ENCODE results near the gene DIRAS1.

Gene DIRAS1

DNA sequence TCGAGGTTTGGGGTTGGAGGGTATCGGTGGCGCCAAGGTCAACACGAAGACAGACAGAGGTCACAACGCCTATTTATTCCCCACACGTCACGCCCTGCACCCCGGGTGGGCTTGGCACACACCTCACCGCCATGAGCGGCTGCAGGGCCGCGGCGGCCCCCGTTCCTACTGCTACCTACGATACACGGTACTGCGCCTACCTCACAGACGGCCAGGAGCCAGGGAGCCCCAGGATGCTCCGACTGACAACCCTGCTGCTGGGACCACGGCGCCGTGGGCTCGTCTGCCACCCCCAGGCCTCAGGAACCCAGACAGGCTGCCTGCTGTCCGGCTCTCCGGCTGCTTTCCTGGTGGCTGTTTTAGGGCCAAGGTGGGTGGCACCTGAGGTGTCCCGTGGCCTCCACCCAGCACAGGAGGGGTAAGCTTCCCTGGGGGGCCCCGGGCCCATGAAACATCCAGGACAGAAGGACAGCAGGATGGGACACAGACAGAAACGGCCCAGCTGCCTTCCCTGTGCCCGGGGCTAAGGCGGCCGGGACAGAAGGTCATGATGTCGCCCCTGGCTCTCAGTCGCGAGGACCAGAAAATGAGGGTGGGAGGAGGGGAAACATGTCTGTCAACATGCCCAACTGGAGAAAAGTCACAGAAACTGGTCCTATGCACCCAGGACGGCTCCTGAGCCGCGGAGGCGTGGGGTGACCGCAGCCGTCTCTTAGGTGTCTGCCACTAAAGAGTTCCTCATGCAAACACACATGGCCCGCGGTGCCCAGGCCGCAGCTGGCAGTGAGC lies 33.7 kb upstream of the DIRAS1 start:
- DNase-seq: no peak

DNA sequence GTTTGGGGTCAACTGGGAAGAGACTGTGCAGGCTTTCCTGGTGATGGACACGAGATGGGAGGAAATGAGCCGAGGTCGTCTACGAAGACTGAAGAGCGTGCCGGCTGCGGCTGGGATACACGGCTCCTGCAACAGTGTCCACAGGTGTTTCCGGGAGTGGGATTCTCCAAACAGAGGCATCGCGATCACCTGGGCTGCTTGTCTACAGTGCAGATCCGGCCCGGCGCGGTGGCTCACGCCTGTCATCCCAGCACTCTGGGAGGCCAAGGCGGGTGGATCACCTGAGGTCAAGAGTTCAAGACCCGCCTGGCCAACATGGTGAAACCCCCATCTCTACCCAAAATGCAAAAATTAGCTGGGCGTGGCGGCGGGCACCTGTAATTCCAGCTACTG lies 30.3 kb upstream of the DIRAS1 start:
- no peak for DNase-seq

DNA sequence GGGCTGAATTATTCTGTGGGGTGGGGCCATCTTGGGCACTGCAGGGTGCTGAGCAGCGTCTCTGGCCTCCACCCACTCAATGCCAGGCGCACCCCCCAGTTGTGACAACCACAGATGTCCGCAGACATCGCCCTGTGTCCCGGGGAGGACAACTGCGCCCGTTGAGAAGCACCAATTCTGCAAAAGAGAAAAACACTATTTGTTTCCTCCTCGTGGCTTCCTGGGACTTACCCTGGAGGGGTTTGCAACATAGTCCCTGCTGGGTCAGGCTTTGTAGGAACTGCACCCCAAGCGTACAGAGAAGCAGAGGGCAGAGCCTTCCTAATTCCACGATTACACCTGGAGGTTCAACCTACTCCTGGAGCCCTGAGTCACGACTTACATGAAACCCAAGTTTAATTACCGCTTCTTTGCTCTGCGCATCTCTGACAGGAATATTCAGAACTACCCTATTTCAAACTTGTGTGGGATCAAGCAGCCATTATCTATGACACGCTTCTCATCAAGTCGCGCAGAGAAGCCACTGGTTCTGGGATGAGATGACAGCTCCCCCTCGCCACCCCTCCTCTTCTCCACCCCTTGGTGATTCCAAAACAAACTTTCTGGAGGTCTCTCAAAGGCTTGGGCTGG lies 29.8 kb upstream of the DIRAS1 start:
- no peak for DNase-seq

DNA sequence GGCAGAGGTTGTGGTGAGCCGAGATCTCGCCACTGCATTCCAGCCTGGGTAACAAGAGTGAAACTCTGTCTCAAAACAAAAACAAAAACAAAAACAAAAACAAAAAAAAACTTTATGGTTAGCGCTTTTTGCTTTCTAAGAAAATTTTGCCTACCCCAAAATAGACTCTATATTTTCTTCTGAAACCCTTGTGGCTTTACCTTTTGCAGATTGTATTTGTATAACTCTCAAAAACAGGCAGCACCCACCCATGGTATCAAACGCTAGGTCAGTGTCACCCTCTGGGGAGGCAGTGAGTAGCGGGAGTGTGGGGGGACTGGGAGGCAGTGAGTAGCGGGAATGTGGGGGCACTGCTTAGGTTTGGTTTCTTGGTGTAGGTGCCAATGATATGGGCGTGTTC lies 26.2 kb upstream of the DIRAS1 start:
- no peak for DNase-seq

DNA sequence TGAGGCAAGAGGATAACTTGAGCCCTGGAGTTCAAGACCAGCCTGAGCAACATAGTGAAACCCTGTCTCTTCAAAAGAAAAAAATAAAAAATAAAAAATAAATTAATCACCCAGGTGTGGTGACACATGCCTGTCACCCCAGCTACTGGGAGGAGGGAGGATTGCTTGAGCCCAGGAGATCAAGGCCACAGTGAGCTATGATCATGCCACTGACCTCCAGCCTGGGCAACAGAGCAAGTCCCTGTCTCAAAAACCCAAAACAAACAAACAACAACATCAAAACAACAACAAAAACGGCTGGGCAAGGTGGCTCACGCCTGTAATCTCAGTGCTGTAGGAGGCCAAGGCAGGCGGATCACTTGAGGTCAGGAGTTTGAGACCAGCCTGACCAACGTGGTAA lies 22.9 kb upstream of the DIRAS1 start:
- no peak for DNase-seq

DNA sequence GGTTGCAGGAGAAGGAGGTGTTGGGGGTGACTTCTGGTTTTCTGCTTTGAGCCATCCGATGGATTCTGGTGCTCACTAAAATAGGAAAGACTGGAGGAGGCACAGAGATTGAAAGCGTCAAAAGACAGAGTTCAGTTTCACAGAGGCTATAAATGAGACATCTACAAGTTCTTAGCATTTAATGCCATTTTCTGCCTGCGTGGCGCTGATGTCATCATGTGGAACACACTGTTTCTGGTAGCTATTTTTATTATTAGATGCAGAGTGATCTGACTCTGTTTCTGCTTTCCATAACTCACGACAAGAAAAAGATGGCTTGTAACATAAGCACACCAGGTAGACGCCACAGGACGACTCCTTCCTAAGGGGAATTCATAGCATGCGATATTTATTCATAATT lies 21.9 kb upstream of the DIRAS1 start:
- no peak for DNase-seq

DNA sequence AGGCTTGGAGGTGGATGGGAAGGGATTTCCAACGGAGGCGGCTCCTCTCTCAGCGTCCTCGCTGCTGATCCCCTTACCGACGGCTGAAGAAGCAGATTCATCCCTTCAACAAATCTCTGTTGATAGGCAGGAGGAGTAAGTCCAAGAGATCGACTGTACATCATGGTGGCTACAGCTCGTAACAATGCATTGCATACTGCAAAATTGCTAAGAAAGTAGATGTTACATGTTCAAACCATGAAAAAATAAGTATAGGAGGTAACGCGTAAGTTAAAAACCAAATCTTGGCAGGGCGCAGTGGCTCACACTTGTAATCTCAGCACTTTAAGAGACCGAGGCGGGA lies 19.1 kb upstream of the DIRAS1 start:
- DNase-seq: no peak

DNA sequence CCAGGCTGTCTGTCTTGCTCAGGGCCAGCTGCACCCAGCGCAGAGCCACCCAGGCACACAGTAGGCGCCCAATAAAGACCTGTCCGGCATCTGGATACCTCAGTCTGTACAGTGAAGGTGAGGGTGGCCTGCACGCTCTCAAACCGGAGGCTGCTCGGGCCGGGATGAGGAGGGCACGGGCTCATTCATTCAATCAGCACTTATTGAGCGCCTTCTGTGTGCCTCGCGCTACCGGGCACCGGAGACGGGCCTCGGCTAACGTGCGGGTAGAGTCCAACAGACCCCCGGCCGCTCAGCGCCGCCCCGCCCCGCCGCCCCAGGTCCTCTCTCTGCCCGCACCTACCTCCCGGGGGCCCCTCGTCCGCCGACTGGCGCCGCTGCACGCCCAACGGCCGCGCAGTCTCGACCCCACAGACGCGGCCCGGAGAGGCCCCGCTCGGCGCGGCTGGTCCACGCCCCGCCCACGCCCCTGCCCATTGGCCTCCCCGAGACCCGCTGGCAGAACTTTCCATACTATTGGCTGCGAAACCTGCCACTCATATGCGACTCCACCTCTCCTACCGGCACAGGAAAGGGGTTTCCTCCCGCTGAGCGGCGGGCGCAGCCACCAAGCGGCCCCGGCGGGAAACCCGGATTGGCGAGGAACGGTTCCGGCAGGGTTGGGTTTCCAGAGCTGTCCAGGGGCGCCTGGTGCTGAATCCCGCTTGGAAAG lies 18.6 kb upstream of the DIRAS1 start, which contains the start of gene SLC39A3:
Gene SLC39A3, minus strand, starts transcription at position 416 of the 712 bp plus-strand sequence. CDS start 2,760 bp downstream, outside the sequence.
- peak; percentile 100 for DNase-seq

DNA sequence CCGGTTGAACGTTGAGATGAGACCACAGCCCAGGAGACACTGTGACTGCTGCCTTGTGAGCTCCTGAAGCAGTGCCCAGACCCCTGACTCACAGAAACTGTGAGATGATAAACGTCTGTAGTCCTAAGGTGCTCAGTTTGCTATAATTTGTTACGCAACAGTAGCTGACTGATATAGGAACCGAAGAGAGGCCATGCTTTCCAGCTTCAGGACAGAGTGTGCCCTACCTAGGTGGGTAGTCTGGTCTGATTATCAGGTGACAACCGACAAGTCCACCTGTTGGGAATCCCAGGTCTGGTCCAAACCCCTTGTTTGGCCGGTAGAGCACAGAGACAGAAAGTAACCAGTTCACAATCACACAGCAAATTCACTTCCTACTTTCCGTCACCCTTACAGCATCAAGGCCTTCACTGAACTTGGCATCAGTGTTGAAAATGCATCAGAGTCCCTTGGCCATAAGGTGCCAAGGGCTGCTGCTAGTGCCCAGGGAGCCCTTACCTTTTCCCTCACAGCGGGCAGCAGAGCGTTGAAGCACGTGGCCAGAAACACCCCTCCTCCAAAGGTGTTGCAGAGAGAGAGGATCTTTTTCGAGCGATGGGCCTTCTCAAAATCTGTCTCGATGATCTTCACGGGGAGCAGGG lies 15.5 kb upstream of the DIRAS1 start:
- no peak for DNase-seq

DNA sequence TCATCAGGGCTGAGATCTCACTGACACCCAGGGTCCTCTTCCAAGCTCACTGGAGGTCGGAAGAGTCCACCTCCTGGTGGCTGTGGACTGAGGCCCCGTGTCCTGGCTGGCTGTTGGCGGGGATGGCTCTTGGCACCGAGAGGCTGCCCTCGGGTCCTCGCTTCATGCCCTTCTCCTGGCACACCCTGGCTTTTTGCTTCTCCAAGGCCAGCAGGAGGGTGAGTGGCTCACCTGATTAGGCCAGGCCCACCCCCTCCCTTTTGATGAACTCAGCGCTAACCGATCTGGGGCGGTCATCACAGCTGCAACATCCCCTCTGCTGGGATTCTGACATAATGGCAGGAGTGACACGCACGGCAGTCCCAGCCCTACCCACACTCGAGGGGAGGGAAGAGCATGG lies 14.2 kb upstream of the DIRAS1 start:
- no peak for DNase-seq

DNA sequence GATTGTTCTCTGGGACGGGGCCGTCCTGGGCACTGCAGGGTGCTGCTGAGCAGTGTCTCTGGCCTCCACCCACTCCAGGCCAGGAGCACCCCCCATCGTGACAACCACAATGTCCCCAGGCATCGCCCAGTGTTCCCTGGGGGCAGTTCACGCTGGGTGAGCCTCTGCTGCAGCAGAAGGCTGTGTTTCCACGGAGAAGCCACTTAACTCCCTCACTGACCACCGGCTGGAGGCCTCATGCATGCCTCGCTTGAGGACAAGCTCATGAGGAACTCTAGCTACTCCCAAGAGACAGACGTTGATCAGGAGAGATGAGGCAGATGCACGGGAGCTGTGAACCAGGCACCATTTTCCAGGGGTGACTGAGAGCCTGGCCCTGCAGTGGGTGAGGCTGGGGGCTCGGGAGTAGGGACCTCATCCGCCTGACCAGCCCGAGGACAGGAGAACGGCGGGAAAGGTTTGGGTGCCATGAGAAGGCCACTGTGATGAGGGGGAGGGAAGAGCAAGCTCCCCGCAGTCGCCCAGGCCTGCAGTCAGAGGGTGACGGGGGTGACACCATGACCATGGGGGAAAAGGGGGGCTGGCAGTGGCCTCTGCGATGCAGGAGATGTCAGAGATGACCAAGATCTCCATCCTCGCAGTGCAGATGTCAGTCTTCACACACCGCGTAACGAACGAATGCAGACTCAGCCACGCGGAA lies 13.6 kb upstream of the DIRAS1 start:
- DNase-seq: no peak

DNA sequence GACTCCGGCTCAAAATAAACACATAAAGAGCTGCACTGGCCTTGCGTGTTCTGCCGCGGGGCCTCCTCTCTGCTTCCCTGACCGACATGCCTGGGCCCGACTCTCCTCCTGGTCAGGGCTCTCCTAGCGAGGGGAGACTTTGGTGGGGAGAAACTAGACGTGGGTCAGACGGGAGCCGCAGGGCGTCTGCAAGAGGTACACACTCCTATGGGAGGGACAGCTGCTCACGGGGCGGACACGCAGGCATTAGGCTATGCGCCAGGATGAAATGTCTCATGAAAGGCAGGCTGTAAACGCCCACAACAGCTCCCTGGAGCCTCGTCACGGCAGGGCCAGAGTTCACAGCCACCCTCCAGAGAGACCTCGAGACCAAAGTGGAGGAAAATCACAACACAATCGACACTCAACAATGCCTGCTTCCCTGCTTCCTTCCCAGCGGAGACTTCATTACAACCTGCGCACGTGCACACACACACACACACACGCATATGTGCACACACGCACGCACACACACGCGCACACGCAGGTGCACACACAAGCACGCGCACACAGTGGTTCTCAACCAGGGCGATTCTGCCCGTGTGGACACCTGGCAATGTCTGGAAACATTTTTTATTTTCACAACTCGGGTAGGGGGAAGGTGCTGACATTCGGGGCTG lies 12.9 kb upstream of the DIRAS1 start:
- no peak for DNase-seq

DNA sequence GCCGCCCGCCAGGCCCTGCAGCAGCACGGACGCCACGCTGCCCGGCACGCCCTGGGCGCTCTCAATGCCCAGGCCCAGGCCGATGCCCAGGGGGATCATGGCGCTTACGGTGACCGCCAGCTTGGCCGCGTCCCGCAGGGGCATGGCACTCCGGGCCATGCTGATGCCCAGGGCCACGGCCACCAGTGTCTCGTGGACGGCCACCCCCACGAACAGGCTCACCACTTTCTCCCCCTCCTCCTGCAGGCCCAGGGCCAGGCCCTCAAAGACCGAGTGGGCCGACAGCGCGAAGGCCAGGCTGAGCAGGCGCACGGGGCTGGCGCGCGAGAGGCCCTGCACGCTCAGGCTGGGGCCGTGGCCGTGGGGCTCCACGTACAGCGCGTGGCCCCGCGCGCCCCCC lies 11.7 kb upstream of the DIRAS1 start:
- no peak for DNase-seq

DNA sequence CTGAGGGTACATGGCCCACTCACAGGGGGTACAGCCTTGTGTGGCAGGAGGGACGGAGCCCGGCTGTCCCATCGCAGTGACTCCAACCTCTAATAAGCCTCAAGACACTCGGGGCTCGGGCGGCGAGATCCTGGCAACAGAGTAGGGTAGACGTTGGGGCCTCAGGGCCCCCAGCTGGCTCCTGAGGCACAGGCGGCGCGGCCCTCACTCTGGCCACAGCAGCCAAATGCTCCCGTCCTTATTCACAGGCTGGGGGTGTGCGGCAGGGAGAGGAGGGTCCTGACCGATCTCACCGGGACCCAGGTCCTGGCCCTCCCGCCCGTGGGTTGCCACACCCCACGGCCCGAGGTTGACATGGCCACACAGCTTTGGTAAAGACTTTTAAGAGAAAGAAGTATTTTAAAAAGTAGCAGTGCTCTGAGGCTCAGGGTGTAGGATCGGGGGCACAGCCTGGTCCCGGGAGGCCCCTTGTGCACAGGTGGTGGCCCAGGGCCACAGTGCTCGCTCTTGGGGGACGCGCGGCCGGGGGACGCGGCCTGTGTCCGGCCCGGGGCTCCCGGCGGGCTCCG lies 11.1 kb upstream of the DIRAS1 start:
- no peak for DNase-seq

DNA sequence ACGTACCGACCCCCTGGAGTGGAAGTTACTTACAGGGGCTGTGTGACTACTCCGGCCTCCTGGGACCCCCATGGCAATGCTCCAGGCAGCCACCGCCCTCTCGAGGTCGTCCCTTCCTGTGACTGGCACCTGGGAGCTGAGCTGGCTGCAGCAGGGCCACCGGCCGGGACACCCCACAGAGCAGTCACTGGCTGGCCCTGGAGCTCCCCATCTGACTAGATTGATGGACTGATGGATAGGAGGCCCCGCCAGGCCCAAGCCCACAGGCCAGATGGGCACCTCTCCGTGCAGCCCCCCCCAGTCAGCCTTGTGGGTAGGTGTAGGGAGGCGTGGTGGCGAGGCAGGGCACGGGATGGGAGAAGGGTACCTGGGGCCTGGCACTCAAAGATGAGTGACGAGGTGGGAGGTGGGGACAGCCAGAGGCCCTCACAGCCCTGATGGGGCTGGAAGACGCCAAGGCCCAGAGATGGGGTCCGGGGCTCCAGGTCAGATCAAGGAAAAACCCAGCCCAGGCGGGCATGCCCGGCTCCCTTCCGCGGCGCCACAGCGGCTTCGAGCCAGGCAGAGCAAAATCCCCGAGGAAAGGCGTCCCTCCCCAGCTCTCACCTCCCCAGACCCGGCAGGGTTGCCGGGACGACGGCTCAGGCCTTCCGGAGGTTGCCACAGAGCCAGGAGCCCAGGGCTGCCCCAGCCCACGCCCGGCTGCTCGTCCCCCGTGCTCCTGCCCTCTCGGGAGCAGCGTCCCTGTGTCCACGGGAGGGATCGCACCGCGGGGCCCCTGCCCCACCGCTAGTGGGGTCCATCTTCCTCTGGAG lies 10.2 kb upstream of the DIRAS1 start:
- no peak for DNase-seq

DNA sequence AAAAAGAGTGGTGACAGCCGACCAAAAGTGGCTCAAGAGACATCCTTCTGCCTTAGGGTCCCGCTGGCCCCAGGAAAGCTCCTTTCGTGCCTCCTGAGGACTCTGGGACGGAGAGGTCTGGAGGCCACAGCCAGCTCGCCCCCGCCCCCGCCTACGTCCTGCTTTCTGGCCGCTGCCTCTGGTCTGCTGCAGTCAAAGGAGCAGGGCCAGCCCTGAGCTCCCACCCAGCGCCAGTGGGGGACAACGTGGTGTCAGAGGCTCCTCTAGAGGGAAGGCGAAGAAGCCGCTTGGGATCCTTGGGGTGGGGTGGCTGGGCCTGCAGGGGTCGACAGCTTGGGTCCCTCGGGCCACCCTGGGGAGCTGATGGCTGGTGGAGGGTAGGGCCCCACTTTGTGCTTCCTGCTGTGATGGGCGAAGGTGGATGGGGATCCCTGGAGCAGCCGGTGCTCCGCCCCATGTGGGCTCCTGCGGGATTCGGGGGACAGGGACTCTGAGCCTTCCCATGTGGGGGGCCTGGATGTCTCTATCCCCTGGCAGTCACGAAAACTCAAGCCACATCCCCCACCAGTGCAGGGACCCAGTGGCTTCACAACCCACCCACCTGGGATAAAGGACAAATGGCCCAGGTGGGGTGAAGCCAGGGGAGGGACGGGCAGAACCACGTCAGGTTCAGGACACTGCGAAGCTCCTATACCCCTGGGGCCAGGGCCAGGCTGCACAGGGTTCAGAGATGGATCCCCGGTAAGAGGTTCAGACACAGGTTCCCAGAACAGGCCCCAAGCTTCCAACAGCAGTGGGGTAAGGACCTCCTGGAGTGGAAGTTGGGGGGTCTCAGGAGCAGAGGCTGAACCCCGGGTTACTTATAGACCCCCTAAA lies 9.0 kb upstream of the DIRAS1 start:
- DNase-seq: no peak

DNA sequence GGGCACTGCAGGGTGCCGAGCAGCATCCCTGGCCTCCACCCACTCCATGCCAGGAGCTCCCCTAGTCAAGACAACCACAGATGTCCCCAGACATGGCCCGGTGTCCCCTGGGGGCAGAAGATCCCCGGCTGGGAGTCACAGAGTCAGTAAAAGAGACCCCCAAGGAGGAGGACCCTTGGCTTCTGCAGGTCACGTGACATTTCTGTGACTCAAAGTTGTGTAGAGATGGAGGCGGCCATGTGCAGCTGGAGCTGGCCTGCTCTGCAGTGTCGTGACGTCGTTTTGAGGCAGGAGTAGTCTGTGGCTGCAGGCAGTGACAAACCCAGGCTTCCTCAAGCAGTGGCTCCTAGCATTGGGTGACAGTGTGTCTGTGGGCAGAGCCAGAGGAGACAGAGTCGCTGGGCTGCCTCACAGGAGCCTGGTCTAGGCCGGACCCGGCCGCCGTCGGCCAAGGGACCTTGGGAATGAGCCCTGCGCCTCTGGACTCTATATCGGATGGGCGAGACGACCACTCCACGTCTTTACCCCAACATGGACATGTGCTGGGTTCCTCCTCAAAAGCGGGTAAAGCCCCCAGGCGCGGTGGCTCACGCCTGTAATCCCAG lies 7.7 kb upstream of the DIRAS1 start:
- no peak for DNase-seq

DNA sequence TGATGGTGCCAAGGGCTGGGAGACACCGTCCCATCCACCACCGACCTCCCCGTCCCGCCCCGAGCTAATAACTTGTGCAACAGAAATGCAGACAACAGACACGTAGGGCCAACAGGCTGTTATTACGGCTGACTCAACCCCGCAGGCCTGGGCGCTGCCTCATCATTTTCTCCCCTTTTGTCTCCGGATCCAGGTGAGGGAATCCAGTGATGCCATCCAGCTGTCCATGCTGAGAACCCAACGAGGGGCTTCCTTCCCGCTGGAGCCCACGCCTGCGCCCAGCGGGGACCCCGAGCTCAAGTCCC lies 6.4 kb upstream of the DIRAS1 start:
- DNase-seq: no peak

DNA sequence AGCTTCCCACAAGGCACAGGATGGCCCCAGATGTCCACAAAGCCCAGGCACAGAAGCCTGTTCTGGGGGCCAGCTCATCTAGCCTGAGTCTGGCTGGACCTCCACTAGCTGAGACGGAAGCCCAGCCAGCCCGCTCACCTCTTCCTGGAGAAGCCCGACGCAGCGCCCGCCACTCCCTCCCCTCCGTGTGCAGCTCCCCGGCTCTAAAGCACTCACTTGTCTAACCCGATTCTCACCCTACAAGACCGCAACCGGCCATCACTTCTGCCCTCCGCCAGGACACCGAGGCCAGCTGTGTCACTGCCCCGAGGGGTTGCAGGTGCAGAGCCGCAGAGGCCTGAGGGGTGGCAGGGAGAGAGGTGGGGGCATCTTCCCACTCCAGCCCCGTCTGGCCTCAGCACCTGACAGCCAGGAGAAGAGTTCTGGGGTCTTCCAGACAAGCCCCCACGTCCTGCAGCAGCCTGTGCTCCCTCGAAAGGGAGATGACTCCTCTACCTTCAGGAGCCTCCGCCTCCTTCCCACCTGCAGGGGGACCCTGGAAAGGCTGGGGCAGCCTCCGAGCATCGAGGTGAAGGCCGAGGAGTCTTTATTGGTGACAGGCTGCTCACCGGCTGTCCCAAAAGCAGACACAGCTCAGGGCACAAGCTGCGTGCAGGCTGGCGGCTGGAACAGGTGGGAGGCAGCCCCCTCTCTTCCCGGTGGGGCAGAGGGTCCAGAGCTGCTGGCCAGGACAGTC lies 5.9 kb upstream of the DIRAS1 start:
- DNase-seq: no peak

Measured in activated T-cell treated with anti-CD3 and anti-CD28 coated beads, Interleukin-2, amount 50 U/mL, for 48 hours (primary cell).